OCI-LY3 (cell line): Measurements from ENCODE around the gene ZNF436.

Experiments
- H2AFZ ChIP-seq: fragments of 200-600, 300-600 bp; shearing (Covaris generic); 2 replicates; pipeline ENCODE4 v1.6.0; 2014; ENCODE audit warnings: antibody characterized with exemption, low read depth, low read length
- H3K27ac ChIP-seq: fragments of 200-600, 300-600 bp; sonication (generic); 2 replicates; pipeline ENCODE4 v1.5.1; 2014; ENCODE audit warnings: mild to moderate bottlenecking, low read length, moderate library complexity, mixed read lengths
- H3K27me3 ChIP-seq: fragments of 200-600, 300-600 bp; sonication (generic); 2 replicates; pipeline ENCODE4 v1.6.1; 2014; ENCODE audit warnings: low read depth, low read length, mixed read lengths
- H3K36me3 ChIP-seq: fragments of 200-600, 300-600 bp; sonication (generic); replicated peaks from 2 replicates; pipeline ENCODE3; 2014; ENCODE audit warnings: low read depth, low read length, mixed read lengths
- H3K4me1 ChIP-seq: fragments of 300-600, 200-600 bp; sonication (generic); 2 replicates; pipeline ENCODE4 v1.6.1; 2014; ENCODE audit warnings: low read length, mixed read lengths
- H3K4me2 ChIP-seq: fragments of 200-600, 300-600 bp; sonication (generic); 2 replicates; pipeline ENCODE4 v1.6.1; 2014; ENCODE audit warnings: low read length, mixed read lengths
- H3K4me3 ChIP-seq: fragments of 300-600, 200-600 bp; sonication (generic); 2 replicates; pipeline ENCODE4 v1.5.1; 2014; ENCODE audit warnings: antibody characterized with exemption, mild to moderate bottlenecking, low read length, moderate library complexity
- H3K79me2 ChIP-seq: fragments of 300-600, 200-600 bp; shearing (Covaris generic); 2 replicates; pipeline ENCODE4 v1.6.1; 2014; ENCODE audit warnings: mild to moderate bottlenecking, low read length, mixed read lengths
- H3K9ac ChIP-seq: fragments of 300-600, 200-600 bp; shearing (Covaris generic); 2 replicates; pipeline ENCODE4 v1.6.0; 2014; ENCODE audit warnings: mild to moderate bottlenecking, low read length, moderate library complexity
- H3K9me3 ChIP-seq: fragments of 200-600, 300-600 bp; shearing (Covaris generic); 2 replicates; pipeline ENCODE4 v1.6.1; 2014; ENCODE audit warnings: low read length, mixed read lengths; ENCODE audit not compliant: insufficient read depth
- H4K20me1 ChIP-seq: fragments of 200-600, 300-600 bp; sonication (generic); 2 replicates; pipeline ENCODE4 v1.6.1; 2016; ENCODE audit warnings: low read length, mixed read lengths; ENCODE audit not compliant: insufficient read depth
- EZH2phosphoT487 ChIP-seq: fragments of 200-600 bp; shearing (Covaris generic); IDR thresholded peaks from 2 replicates; pipeline ENCODE4 v1.6.1; 2018; ENCODE audit warnings: antibody characterized with exemption, mixed run types, low read depth
- TF ChIP-seq, protein P1 (sequence below): fragments of 200-600, 300-600 bp; sonication (generic); IDR thresholded peaks from 2 replicates; pipeline ENCODE4 v1.5.1; 2014; ENCODE audit warnings: antibody characterized with exemption, low read length, low read depth

The ZNF436 gene

GRCh38 chr1:23341931-23342692 is 27.5 kb downstream of the ZNF436 start:
- Histone ChIP-seq H3K27me3 (no peaks in the 10 kb centered on the region), H3K36me3 (peaks cover 12% of the 10 kb centered on the region), H3K4me2 (peak overlapping the region; percentile 90), H3K79me2 (peaks cover 70% of the 10 kb centered on the region), H3K27ac (peak overlapping the region; percentile 17; the same call in 1 of the 2 replicates), H3K4me3 (peak overlapping the region; percentile 98), H2AFZ (no peak overlapping the region), H3K4me1 (peaks cover 31% of the 10 kb centered on the region), H3K9ac (peak overlapping the region; percentile 91), H4K20me1 (peaks cover 63% of the 10 kb centered on the region), H3K9me3 (no peaks in the 10 kb centered on the region)
- TF ChIP-seq, protein P1, sequence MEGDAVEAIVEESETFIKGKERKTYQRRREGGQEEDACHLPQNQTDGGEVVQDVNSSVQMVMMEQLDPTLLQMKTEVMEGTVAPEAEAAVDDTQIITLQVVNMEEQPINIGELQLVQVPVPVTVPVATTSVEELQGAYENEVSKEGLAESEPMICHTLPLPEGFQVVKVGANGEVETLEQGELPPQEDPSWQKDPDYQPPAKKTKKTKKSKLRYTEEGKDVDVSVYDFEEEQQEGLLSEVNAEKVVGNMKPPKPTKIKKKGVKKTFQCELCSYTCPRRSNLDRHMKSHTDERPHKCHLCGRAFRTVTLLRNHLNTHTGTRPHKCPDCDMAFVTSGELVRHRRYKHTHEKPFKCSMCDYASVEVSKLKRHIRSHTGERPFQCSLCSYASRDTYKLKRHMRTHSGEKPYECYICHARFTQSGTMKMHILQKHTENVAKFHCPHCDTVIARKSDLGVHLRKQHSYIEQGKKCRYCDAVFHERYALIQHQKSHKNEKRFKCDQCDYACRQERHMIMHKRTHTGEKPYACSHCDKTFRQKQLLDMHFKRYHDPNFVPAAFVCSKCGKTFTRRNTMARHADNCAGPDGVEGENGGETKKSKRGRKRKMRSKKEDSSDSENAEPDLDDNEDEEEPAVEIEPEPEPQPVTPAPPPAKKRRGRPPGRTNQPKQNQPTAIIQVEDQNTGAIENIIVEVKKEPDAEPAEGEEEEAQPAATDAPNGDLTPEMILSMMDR = no peak

DNA sequence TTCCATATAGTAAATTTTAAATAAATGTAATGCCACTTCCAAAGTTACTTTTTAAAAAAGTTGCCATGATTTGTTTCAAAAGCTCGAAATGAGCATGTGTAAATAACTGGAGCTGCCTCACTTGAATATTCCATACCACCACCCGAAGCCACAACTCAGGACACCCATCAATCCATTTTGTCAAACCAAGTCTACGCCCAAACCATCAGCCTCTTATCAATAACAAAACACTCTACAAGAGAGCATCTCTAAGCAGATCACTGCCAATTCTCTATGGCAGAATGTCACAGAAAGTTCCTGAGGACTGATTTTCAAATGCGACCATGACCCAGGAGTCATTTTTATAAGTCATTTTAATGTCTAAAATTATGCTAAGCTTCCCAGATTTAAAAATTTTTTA is 30.0 kb downstream of the ZNF436 start:
- H3K79me2 ChIP-seq = peaks cover 88% of the 10 kb centered on the region
- no peak overlapping the region for H3K27ac ChIP-seq
- no peak overlapping the region for H3K4me3 ChIP-seq
- peaks cover 26% of the 10 kb centered on the region for H3K4me1 ChIP-seq
- H2AFZ ChIP-seq = no peak overlapping the region
- TF ChIP-seq, protein P1 = no peak
- TF ChIP-seq EZH2phosphoT487 = no peak
- peaks cover 21% of the 10 kb centered on the region for H3K36me3 ChIP-seq
- H3K9me3 ChIP-seq = no peaks in the 10 kb centered on the region
- peaks cover 73% of the 10 kb centered on the region for H4K20me1 ChIP-seq
- H3K27me3 ChIP-seq = no peaks in the 10 kb centered on the region
- no peak overlapping the region for H3K9ac ChIP-seq
- peak overlapping the region; percentile 90 for H3K4me2 ChIP-seq

GRCh38 chr1:23337869-23338268 is 31.8 kb downstream of the ZNF436 start:
- Histone ChIP-seq H3K4me2 (no peak overlapping the region), H3K36me3 (peaks cover 31% of the 10 kb centered on the region), H2AFZ (no peak overlapping the region), H3K27ac (no peak overlapping the region), H3K9ac (no peak overlapping the region), H3K4me1 (peaks cover 26% of the 10 kb centered on the region), H3K27me3 (no peaks in the 10 kb centered on the region), H3K9me3 (no peaks in the 10 kb centered on the region), H4K20me1 (peaks cover 71% of the 10 kb centered on the region), H3K79me2 (peaks cover 90% of the 10 kb centered on the region), H3K4me3 (no peak overlapping the region)
- no peak for TF ChIP-seq EZH2phosphoT487
- TF ChIP-seq, protein P1 = no peak

GRCh38 chr1:23331713-23332112 is 37.9 kb downstream of the ZNF436 start:
- Histone ChIP-seq H3K4me1 (no peaks in the 10 kb centered on the region), H3K79me2 (peaks cover 84% of the 10 kb centered on the region), H3K27ac (no peak overlapping the region), H3K4me3 (no peak overlapping the region), H4K20me1 (peaks cover 17% of the 10 kb centered on the region; the same call in 1 of the 2 replicates), H3K9ac (no peak overlapping the region), H3K36me3 (peaks cover 33% of the 10 kb centered on the region), H3K27me3 (no peaks in the 10 kb centered on the region), H3K9me3 (no peaks in the 10 kb centered on the region), H3K4me2 (no peak overlapping the region), H2AFZ (no peak overlapping the region)
- TF ChIP-seq, protein P1 = no peak
- TF ChIP-seq EZH2phosphoT487 = no peak
